GM19438 (cell line): ENCODE data around the gene TFAP2B.

ENCODE experiments used
- ATAC-seq: cut with Tn5 transposase; IDR thresholded peaks from one replicate; pipeline ENCODE4 v1.9.1; 2021; ENCODE audit warnings: low read depth; ENCODE audit not compliant: unreplicated experiment

Gene TFAP2B

DNA sequence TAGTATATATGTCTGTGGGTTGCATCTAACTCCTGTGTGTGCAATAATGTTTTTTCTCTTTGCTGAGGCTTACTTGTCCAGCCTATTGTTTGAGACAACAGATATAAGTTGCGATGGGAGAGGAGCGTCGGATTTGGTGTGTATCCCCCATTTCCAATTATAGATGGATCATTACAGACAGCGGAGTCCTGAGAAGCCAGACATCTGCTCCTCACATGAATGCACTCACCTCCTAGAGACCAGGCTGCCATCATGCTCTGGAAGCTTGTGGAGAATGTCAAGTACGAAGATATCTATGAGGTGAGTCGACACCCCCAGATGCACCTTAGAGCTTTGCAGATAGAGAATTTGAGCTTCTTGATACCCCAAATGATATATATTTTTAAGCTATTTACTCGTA lies at the start of gene TFAP2B:
Gene TFAP2B, plus strand, starts transcription at position 199 of the 400 bp plus-strand sequence. Its CDS starts 21 bp downstream, at position 220.
- no peak for ATAC-seq

DNA sequence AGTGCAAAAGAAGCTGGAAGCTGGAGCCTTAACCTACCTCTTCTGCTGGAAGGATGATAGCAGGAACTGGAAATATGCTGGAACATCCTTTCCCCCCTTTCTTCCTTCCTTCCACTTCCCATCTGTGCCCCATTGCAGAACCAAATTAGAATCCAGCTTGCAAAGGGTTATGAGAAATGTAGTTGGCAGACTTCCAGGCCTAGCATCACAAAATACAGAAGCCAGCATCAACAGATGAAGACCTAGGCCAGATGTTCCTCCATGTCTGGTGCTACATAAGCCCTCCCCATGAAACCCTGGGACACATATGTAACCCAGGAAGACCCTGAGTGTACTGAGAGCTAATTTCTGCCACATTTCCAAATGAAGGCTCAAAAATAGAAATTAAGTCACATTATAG lies 40.0 kb upstream of the TFAP2B start:
- ATAC-seq = no peak

DNA sequence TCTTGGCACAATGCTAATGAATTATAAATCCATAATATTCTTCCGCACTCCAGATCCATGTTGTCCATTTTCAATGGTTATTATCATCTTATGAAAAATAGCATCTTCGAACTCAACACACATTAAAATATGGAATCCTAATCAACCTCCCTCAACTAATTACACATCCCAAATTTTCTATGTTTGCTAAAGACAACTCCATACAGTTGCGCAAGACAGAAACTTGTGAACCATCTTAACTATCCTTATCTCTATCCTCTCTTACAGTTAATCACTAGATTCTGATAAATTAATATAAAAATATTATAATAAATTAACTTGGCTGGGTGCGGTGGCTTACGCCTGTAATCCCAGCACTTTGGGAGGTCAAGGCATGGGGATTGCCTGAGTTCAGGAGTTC lies 38.3 kb upstream of the TFAP2B start:
- no peak for ATAC-seq

DNA sequence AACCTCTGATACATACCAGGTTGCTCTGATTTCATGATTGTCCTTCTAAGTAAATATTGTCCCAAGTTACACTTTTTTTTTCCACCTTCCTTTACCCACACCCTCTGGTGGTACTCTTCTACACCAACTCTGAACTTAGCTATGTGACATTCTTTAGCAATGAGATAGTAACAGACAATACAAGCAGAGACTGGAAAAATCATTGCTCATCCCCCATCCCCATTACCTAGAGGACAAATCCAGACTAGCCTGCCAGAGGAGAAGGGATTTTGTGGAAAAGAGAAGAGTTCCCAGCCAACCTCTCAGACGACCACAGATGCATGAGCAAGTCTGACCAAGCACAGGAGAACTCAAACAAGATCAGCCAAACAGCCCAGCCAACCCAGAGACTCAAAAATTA lies 32.8 kb upstream of the TFAP2B start:
- no peak for ATAC-seq

DNA sequence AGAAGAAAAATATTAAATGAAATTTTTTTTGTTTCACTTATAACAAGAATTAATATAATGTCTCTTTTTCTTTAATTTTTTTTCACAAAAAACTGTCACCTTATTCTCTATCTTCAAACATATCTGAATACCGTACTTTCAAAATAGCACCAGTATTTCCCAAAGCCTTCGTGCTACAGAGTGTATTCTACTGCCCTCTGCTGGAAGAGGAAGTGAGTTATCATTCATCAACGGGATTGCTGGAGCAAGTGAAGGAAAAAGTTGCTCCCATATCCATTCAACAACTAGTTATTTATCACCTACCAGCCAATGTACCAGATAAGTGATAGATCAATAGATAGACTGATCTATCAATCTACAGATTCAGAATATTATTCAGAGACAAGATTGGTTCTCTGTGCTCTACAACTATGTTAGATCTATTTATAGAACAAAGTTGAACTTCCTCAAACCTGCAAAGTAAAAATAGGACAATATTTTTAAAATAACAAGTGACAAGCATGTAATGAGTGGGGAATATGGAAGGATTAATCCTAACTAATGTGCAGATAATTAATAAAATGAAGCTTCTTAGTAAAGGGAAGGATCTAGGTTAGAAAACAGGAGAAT lies 26.7 kb upstream of the TFAP2B start:
- no peak for ATAC-seq

DNA sequence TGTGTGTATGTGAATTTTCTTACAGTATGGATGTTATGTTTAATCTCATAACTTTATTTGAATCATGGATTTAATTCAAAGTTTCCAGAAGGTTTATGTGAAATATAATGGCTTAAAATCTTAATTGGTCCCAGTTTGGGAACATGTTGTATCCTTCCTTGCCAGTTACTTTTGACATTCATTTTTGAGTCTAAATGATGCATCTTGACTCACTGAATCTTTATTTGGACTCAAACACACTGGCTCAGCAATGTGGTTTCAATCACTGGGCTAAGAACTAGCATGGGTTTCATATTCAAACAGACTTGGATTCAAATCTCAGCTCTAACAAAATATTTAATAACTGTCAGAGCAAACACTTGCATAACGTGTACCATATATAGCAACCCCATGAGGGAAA lies 25.9 kb upstream of the TFAP2B start:
- ATAC-seq = no peak

DNA sequence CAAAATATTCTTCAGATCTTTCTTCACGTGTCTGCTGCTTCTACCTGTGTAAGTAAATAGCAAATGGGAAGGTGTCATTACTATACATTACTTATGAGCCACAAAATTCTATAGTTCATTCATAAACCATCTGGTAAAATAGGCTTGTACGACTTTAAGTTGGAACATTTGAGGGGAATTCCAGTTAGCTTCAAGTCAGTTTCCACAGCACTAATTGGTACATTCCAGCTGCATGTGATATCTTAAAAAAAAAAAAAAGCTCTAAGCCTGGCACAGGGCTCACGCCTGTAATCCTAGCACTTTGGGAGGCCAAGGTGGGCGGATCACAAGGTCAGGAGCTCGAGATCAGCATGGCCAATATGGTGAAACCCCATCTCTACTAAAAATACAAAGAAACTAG lies 23.1 kb upstream of the TFAP2B start:
- ATAC-seq = no peak

DNA sequence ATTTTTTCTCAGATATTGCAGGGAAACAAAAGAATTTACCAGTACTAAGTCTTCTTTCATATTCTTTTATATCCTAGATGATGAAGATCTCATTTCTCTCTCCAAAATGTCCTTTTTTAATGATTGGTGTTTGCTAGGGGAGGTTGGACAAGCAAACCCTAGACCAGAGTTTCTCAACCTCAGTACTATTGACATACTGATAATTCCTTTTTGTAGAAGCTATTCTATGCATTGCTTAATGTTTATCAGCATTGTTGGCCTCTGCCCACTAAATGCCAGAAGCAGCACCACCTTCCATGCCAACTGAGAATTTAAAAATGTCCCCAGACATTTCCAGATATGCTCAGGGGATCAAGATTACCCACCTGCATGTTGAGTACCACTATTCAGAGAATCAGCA lies 14.4 kb upstream of the TFAP2B start:
- ATAC-seq = no peak

DNA sequence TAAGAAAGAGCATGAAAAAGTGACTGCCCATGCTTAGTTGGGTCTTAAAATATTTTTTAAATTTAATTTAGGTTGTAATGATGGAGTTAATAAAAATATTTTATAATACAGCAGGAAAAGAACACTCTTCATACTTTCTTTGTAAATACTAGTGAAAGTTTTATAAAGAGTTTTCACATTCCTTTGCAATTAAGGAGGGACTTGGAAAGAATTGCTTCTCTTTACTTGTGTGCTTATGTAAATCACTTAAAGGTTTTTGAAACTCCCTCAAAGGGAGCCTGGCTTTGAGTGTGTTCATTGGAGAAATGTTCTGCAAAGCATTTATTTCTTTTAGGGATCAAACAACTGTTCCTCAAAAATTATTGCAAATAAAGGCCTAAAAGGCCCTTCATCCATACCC lies 11.6 kb upstream of the TFAP2B start:
- no peak for ATAC-seq

DNA sequence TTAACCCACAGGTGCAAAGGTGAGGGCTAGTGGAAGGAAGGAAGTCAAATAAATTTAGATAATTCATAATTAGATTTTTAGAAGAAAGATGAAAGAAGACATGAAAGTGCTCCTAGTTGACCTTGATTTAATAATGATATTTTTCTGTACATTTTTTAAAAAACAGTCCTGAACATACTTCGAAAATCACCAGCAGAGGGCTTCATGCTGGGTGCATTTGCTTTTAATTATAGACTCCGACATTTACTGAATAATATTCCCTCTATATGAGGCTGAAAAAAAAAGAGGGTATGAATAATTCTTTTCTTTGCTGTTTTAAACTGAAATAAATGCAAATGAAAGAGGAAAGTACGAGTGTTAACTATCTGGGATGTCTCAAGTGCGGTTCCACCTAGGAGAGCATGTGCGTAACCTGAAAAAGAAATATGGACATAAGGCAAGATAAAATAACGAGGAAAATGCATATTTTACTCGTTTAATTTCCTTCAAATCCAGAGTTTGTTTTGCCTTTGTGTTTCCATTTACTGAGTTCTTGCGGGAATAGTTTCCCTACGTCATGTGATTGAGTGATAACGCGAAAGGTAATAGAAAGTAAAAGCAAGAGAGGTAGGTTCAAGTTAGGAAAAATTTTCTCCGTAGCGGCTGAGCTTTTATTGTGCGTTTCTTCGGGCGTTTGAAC lies 3.1 kb upstream of the TFAP2B start:
- peak; percentile 63 for ATAC-seq

DNA sequence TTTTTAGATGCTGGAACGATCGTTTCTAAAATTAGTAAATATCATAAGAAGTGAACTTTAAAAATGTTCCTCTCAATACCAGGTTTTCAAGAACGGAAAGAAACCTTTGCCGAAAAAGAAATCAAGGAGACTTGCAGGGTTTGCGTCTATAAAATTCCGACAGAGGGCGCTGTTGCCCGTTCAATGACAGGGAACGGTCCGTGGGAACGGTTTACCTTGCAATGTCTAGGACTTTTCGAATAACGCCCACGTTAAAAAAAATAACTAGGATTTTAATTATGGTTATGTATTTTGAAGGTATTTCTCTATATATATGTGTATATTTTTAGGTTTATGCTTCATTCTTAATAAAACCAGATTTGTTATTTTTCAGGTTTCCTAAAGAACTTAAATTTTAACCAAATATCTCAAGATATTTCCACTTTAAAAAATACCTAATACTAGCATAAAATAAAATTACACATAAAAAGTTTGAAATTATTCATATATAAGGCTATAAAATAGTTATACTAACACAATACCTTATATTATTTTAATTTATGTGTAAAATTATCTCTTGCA lies 2.5 kb upstream of the TFAP2B start:
- peak; percentile 81 for ATAC-seq

DNA sequence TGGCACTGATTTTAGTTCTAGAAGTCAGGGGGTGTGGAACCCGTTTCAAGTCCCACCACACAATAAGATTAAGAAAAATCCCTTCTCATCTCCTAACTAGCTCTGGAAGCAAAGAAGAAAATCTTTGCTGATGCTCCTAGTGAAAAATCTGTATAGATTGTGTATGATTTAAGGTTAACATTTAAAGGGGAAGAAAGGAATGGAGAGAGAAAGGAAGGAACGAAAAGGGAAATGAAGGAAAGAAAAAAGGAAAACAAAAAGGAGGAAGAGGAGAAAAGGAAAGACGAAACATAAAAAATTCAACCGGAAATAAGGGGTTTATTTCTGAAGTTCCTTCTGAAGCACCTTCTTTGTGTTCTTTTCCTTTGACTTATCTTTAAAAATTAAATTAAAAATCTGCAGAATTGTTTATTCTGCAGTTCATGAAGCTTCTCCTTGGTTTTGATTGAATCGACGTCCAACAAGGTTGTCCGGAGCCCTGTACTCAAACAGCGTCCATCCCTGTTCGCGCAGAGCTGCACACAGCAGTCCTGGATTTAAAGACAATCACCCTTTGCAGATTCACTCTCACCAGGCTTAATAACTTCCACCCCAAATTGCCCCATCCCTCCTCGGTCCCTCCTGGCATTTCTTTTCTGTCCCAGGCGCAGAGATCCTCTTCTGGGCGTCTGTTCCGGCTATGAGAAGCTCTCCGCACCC lies 1.6 kb upstream of the TFAP2B start:
- no peak for ATAC-seq

DNA sequence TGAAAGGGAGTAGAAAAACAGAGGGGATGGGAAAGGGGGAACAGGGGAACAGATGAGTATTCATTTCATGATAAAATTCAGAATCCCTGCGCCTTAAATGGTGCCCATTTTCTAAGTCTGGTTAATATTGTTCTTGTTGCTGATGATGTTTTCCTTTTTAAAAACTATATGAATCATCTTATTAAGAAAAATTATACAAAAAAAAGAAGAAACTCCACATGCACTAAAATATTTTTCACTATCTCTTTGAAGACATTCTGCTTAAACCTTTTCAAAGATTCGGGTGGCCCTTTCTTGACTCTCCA lies 1.1 kb upstream of the TFAP2B start:
- ATAC-seq = no peak

DNA sequence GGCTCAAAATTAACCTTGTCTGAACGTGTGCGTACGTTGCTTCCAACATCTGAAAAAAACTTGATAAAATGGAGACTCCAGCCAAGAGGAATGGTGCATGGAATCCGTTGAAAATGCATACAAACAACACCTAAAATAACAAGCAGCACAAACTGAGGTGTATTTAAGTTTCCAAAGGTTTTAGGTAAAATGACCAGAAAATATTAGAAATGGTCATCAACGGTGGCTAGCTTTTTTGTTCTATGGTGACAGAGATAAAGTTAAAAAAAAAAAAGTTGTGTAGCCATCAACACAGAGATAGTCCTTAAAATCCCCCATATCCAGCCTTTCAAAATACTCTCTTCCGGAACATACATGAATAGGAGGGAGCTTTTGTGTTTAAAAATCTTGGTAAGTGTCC lies 651 bp upstream of the TFAP2B start:
- ATAC-seq = no peak

DNA sequence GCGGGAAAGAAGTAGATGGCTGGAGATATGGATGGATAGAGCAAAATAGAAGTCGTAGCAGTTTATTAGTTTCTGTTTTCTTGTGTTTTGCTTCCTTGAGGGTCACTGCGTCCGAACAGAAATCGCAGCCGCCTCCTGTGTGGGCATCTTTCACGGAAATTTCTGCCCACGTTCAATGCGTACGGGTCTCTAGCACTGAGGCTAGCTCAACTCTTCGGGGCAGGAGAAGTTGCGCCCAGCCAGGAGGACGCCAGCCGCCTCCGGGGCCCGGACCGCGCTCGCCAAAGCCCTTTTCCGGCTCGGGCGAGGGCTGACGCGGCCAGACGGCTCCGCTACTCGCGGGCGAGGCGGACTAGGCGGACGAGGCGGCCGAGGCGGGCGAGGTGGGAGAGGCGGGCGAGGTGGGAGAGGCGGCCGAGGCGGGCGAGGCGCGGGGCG lies 814 bp downstream of the TFAP2B start:
- ATAC-seq = no peak

DNA sequence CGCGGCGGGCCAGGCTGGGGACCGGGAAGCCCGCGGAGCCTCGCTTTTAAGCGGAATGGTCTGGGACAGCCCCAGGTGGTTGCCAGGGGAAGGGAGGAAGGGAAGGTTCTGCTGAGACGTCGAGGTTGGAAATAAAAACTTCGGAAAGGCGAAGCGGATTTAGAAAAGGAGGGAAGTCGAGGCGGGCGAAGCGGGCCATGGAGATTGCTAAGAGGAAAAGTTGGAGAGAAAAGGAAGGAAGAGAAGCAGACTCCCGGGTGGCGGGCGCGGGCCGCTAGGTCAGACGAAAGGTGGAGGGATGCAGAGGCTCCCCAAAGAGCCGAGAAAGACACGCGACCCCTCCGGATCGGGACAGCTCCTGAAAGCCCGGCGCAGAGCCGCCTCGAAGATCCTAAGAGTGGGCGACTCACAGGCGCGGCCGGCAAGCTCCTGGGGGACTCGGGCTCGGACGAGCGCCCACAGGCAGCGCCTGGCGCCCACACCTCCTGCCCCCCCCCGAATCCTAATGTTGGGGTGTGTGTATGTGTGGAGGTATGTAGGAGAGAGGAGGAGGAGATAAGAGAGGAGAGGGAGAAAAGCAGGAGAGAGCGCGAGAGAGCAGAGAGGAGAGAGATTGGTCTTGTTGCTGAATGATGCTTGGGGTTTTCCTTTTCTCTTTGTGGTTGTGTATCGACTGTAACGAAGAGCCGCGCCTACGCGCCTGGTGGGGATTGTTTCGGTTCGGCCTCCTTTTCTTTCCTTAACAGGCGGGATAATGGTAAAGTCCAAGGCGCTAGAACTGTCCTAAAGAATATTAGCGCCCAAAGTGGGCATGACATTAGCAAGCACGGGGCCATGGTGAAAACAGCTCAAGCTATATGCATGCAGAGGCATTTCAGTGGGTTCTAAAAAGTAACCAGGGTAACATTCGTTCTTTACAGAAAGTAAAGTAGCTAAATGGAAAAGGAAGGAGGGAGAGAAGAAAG lies 1.5 kb downstream of the TFAP2B start:
- no peak for ATAC-seq

DNA sequence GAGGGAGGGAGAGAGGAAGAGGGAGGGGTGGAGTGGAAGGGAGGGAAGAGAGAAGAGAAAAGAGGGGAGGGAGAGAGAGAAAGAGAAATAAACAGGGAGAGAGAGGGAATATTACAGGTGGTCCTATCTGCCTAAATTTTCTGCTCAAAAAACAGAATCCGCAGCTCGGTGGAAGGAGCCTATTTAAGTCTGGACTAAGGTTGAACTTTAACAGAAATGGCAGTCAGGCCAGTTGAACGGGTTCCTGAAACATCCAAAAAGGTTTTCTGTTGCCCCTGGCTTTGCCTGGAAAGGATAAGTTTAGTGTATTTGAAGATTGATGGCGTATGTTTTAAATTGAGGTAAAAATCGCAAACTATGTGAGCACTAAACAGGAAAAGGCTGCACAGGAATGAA lies 2.2 kb downstream of the TFAP2B start:
- ATAC-seq = no peak

DNA sequence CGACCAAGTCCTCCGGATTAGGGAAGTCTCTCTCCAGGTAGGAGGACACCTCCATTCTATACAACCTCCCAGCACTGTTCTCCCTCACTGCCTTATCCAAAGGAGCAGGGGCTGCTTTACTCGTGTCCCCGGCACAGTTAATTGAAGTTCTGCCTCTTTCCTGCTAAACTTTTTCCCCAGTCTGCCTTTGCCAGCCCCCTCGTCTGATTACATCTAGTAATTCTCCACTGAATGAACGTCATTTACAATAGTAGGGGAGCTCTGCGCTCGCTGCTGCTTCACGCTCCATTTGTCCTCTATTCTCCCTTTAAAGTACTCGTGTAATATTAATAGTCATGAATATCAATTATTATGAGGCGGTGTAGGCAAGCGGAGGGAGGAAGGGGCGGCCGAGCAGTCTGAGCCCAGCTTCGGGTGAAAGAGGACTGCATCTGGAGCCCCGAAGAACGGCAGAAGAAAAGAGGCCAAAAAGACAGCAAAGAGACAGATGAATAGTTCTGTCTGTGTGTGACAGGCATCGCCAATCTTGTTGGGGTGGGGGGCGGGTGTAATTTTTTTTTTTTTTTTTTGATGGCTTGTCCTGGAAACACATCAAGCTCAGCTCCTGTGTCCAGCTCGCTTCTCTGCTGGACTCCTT lies 2.9 kb downstream of the TFAP2B start:
- ATAC-seq = no peak

DNA sequence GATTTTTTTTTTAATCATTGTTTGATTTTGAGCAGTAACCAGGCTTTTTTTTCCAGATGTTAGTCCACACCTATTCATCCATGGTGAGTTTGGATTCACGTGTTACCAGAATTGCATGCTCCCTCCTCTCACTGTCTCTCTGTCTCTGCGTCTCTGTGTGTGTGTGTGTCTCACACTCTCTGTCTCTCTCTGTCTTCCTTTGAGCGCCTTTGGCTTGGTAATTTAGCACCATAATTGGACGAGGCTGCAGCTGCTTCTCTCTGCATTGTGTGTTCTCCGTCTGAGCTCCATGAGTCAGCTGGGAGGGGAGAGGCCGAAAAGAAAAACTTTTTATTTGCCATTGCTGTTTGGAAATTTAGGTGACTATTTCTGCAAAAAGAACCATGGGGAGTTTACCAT lies 3.4 kb downstream of the TFAP2B start:
- no peak for ATAC-seq
